PFSK-1 (cell line): ENCODE data around the gene HEXIM1.

ENCODE experiments used
- FOXP2 ChIP-seq: optimal IDR thresholded peaks from 2 replicates; pipeline ENCODE3; 2011; ENCODE audit warnings: borderline replicate concordance, control low read depth, inconsistent platforms; ENCODE audit not compliant: insufficient read depth; ENCODE audit errors: extremely low read length, extremely low read depth
- POLR2AphosphoS5 ChIP-seq: IDR thresholded peaks from 2 replicates; pipeline ENCODE4 v1.6.1; 2012; ENCODE audit warnings: low read depth, mild to moderate bottlenecking, control low read depth, low read length, moderate library complexity
- SIN3A ChIP-seq: IDR thresholded peaks from 2 replicates; pipeline ENCODE4 v1.6.1; 2012; ENCODE audit warnings: mild to moderate bottlenecking, low read length, moderate library complexity, borderline replicate concordance; ENCODE audit not compliant: insufficient read depth
- TAF1 ChIP-seq: IDR thresholded peaks from 2 replicates; pipeline ENCODE4 v1.6.1; 2012; ENCODE audit warnings: low read length, control low read depth, borderline replicate concordance; ENCODE audit not compliant: insufficient read depth
- TF ChIP-seq, protein P1 (sequence below), 2 experiments: IDR thresholded peaks; 2 replicates each; pipeline versions ENCODE4 v1.6.1 to v1.8.0; 2011 to 2012; ENCODE audit warnings: low read depth in 2 of 2, low read length in 2 of 2, control low read depth in 1 of 2, inconsistent platforms in 1 of 2, mild to moderate bottlenecking in 1 of 2, moderate library complexity in 1 of 2; ENCODE audit not compliant: insufficient read depth in 1 of 2

DNA sequence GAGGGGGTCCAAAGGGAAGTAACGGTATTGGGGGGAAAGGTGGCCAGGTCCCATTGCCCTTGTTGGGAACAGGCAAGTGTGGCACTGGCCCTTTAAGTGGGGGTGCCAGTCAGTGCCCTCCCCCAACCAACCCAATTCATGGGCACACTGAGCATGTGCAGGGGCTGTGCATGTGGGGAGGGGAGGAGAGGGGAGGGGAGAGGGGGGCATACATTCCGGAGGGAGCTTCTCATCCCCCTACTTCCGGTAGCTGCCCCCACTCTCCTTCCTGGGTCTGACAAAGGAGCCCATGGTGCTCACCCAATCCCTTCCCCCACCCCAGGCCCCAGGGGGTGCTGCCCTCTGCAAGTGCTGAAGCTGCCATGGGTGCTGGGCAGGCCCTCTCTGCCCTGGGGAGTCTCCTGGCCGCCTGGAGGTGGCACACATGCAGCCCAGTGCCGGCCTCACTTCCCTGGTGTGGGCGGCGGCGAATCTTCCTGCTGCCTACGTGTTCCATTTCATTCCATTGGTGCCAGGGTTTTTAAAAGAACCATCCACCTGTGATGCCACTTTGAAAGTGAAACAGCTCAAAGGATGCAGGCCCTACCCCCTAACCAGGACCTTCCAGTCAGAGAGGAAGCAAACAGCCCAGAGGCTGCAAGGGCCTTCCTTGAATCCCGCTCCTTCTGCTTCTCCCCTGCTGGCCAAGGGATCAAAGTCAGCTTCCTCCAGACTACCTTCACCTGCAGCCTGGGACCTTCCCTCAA, 24.4 kb downstream of the HEXIM1 start:
- TF ChIP-seq POLR2AphosphoS5 (no peak), SIN3A (no peak), FOXP2 (no peak), TAF1 (no peak)
- TF ChIP-seq, protein P1, sequence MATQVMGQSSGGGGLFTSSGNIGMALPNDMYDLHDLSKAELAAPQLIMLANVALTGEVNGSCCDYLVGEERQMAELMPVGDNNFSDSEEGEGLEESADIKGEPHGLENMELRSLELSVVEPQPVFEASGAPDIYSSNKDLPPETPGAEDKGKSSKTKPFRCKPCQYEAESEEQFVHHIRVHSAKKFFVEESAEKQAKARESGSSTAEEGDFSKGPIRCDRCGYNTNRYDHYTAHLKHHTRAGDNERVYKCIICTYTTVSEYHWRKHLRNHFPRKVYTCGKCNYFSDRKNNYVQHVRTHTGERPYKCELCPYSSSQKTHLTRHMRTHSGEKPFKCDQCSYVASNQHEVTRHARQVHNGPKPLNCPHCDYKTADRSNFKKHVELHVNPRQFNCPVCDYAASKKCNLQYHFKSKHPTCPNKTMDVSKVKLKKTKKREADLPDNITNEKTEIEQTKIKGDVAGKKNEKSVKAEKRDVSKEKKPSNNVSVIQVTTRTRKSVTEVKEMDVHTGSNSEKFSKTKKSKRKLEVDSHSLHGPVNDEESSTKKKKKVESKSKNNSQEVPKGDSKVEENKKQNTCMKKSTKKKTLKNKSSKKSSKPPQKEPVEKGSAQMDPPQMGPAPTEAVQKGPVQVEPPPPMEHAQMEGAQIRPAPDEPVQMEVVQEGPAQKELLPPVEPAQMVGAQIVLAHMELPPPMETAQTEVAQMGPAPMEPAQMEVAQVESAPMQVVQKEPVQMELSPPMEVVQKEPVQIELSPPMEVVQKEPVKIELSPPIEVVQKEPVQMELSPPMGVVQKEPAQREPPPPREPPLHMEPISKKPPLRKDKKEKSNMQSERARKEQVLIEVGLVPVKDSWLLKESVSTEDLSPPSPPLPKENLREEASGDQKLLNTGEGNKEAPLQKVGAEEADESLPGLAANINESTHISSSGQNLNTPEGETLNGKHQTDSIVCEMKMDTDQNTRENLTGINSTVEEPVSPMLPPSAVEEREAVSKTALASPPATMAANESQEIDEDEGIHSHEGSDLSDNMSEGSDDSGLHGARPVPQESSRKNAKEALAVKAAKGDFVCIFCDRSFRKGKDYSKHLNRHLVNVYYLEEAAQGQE (IDR thresholded peaks at IDR 0.05; ENCODE audit: insufficient read depth in 1 of 2, low read depth in 2 of 2, low read length in 2 of 2), result no peak
